GM12878 (cell line): ENCODE measurements around the gene C3. TPM values are rescaled to one million over a fixed set of nuclear protein-coding genes. Genes with fewer than 3 reads are reported as not detected.

Source experiments
- CBX3 ChIP-seq: fragments of 200-600 bp; sonication (generic); IDR thresholded peaks from 2 replicates; pipeline ENCODE4 v1.6.1; 2016; ENCODE audit warnings: low read depth, borderline replicate concordance
- ETV6 ChIP-seq, 2 experiments: fragments of 450-650 bp in 1 of 2; IDR thresholded peaks in 1 of 2; conservative IDR thresholded peaks in 1 of 2; 2 replicates each; pipeline ENCODE4 v1.6.1; 2014; ENCODE audit warnings: antibody characterized with exemption in 1 of 2, borderline replicate concordance in 1 of 2, low read depth in 1 of 2, mild to moderate bottlenecking in 1 of 2, moderate library complexity in 1 of 2
- FOXM1 ChIP-seq: IDR thresholded peaks from 2 replicates; pipeline ENCODE4 v1.6.1; 2012; ENCODE audit warnings: low read depth, mild to moderate bottlenecking, inconsistent platforms, low read length, moderate library complexity
- HCFC1 ChIP-seq: fragments of 150-350 bp; IDR thresholded peaks from 2 replicates; pipeline ENCODE4 v1.6.1; 2014; ENCODE audit warnings: low read length
- HDAC2 ChIP-seq: fragments of 200-600 bp; sonication (generic); IDR thresholded peaks from 2 replicates; pipeline ENCODE4 v1.6.1; 2017
- IKZF2 ChIP-seq, 2 experiments: fragments of 450-650 bp; IDR thresholded peaks; 2 replicates each; pipeline ENCODE4 v1.6.1; 2017; ENCODE audit warnings: mild to moderate bottlenecking in 2 of 2, moderate library complexity in 2 of 2
- MEF2B ChIP-seq: fragments of 450-650 bp; IDR thresholded peaks from 2 replicates; pipeline ENCODE4 v1.6.1; 2018; ENCODE audit warnings: mild to moderate bottlenecking, moderate library complexity; ENCODE audit not compliant: partially characterized antibody, poor library complexity, severe bottlenecking
- NFXL1 ChIP-seq: fragments of 450-650 bp; IDR thresholded peaks from 2 replicates; pipeline ENCODE4 v1.6.1; 2017; ENCODE audit warnings: antibody characterized with exemption, mild to moderate bottlenecking, borderline replicate concordance
- NFYB ChIP-seq: IDR thresholded peaks from 2 replicates; pipeline ENCODE4 v1.6.1; 2011; ENCODE audit warnings: low read depth, mild to moderate bottlenecking, low read length, improper control_type of control experiment, moderate library complexity; ENCODE audit not compliant: insufficient read depth
- NR2C2 ChIP-seq: IDR thresholded peaks from 2 replicates; pipeline ENCODE4 v1.6.1; 2011; ENCODE audit warnings: borderline replicate concordance, low read depth; ENCODE audit not compliant: control insufficient read depth, insufficient read length
- NRF1 ChIP-seq: conservative IDR thresholded peaks from 2 replicates; pipeline ENCODE4 v1.6.1; 2011; ENCODE audit warnings: mild to moderate bottlenecking, low read depth, low read length, improper control_type of control experiment
- RAD51 ChIP-seq: fragments of 450-650 bp; IDR thresholded peaks from 2 replicates; pipeline ENCODE4 v1.6.1; 2016; ENCODE audit warnings: moderate library complexity, mild to moderate bottlenecking, inconsistent platforms
- RUNX3 ChIP-seq: IDR thresholded peaks from 2 replicates; pipeline ENCODE4 v1.6.1; 2012; ENCODE audit warnings: low read length, inconsistent platforms
- SREBF2 ChIP-seq: IDR thresholded peaks from 2 replicates; pipeline ENCODE4 v1.6.1; 2012; ENCODE audit warnings: mild to moderate bottlenecking, low read length
- TBL1XR1 ChIP-seq: IDR thresholded peaks from 2 replicates; pipeline ENCODE4 v1.6.1; 2012; ENCODE audit warnings: low read depth, low read length, improper control_type of control experiment
- ZNF384 ChIP-seq: IDR thresholded peaks from 2 replicates; pipeline ENCODE4 v1.6.1; 2012; ENCODE audit warnings: low read depth, mild to moderate bottlenecking, low read length, improper control_type of control experiment, borderline replicate concordance
- ZZZ3 ChIP-seq: IDR thresholded peaks from 2 replicates; pipeline ENCODE4 v1.6.1; 2011; ENCODE audit warnings: low read depth; ENCODE audit not compliant: control insufficient read depth, insufficient read length
- polyA plus RNA-seq, 11 experiments: library from polyadenylated mRNA; depleted of rRNA in 4 of 11; unstranded in 6 of 11; stranded (reverse) in 5 of 11; fragments of >200 nt; fragmentation: Nextera tagmentation in 4 of 11; fragmentation: Illumina TruSeq in 1 of 11; extraction: Ambion mirVana in 4 of 11; extraction: Trizol in 1 of 11; gene quantifications; 1 replicate in 1 of 11; 2 replicates in 10 of 11; pipeline versions ENCODE4 v1.2.1 to v1.2.3, GENCODE V29; 2011 to 2016; ENCODE audit warnings: inconsistent platforms in 2 of 11, missing spikeins in 2 of 11, low read depth in 1 of 11
- total RNA-seq, 4 experiments: library from RNA; depleted of rRNA in 3 of 4; stranded (reverse); fragments of >200 nt in 3 of 4; fragmentation: Illumina TruSeq in 1 of 4; extraction: Trizol in 1 of 4; gene quantifications; 2 replicates each; pipeline versions ENCODE4 v1.2.1 to v1.2.3, GENCODE V29; 2013 to 2021
- TF ChIP-seq, protein P1 (sequence below): fragments of 450-650 bp; IDR thresholded peaks from 2 replicates; pipeline ENCODE4 v1.6.1; 2017; ENCODE audit warnings: mild to moderate bottlenecking, low read depth, inconsistent platforms; ENCODE audit not compliant: poor library complexity, severe bottlenecking
- TF ChIP-seq, protein P2 (sequence below): IDR thresholded peaks from 2 replicates; pipeline ENCODE4 v1.6.1; 2011; ENCODE audit warnings: borderline replicate concordance, low read depth, mild to moderate bottlenecking, moderate library complexity, low read length; ENCODE audit not compliant: insufficient read depth, poor library complexity, severe bottlenecking
- TF ChIP-seq, protein P3 (sequence below): fragments of 450-650 bp; IDR thresholded peaks from 2 replicates; pipeline ENCODE4 v1.6.1; 2018; ENCODE audit warnings: borderline replicate concordance, mild to moderate bottlenecking; ENCODE audit not compliant: partially characterized antibody
- TF ChIP-seq, protein P4 (sequence below): IDR thresholded peaks from 2 replicates; pipeline ENCODE4 v1.6.1; 2011; ENCODE audit warnings: borderline replicate concordance, low read depth, mild to moderate bottlenecking, moderate library complexity, mixed read lengths, low read length; ENCODE audit not compliant: insufficient read depth; ENCODE audit errors: extremely low read length
- TF ChIP-seq, protein P5 (sequence below): fragments of 450-650 bp; IDR thresholded peaks from 2 replicates; pipeline ENCODE4 v1.6.1; 2016; ENCODE audit warnings: mild to moderate bottlenecking

Gene C3
- total and polyA plus RNA-seq, 10 of the 15 experiments (the other 5 are each of a cell fraction or from before 2014, with no cell fraction given), result 0.20 to 6.7 (median 0.72) TPM

DNA sequence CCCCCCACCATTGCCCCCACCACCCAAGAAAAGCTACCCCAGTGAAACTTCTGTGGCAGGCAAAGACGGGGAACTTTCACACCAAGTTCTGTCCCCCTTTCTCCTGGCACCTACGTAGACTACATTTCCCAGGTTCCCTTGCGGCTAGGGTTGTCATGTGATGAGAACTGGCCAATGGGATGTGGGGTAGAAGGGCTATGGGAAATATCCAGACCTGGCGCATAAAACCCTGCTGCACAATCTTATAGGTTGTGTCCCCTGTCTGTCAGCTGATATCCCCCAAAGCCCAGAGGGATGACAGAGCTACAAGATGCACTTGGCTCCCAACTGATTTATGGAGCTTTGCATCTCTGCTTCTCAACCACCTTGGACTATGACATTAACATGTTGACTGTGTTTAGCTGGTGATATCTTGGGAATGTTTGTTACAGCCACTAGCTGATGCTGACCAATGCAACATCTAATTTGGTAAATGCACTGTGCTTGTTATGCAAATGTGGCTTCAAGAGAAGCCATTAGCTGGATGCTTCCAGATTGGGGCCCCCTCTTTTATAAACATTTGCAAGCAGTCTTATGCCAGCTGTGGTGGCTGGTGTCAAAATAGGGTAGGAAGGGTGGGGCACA, 40.7 kb upstream of the C3 start (continued):
- TF ChIP-seq, protein P1, sequence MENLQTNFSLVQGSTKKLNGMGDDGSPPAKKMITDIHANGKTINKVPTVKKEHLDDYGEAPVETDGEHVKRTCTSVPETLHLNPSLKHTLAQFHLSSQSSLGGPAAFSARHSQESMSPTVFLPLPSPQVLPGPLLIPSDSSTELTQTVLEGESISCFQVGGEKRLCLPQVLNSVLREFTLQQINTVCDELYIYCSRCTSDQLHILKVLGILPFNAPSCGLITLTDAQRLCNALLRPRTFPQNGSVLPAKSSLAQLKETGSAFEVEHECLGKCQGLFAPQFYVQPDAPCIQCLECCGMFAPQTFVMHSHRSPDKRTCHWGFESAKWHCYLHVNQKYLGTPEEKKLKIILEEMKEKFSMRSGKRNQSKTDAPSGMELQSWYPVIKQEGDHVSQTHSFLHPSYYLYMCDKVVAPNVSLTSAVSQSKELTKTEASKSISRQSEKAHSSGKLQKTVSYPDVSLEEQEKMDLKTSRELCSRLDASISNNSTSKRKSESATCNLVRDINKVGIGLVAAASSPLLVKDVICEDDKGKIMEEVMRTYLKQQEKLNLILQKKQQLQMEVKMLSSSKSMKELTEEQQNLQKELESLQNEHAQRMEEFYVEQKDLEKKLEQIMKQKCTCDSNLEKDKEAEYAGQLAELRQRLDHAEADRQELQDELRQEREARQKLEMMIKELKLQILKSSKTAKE, result no peak
- TF ChIP-seq SREBF2 (no peak), NRF1 (no peak), HDAC2 (no peak), RAD51 (peak; percentile 38; the same call in 1 of the 2 replicates), IKZF2 (IDR thresholded peaks at IDR 0.05) (no peak), CBX3 (no peak), ZNF384 (no peak), MEF2B (no peak), FOXM1 (no peak), ETV6 (conservative IDR thresholded peaks at IDR 0.05 in 1 of 2, IDR thresholded peaks at IDR 0.05 in 1 of 2; ENCODE audit: borderline replicate concordance in 1 of 2, low read depth in 1 of 2) (no peak), HCFC1 (peak; percentile 67), NFYB (peak; percentile 54; the same call in 1 of the 2 replicates), NR2C2 (no peak), NFXL1 (no peak), RUNX3 (no peak), ZZZ3 (no peak), TBL1XR1 (no peak)
- TF ChIP-seq, protein P2, sequence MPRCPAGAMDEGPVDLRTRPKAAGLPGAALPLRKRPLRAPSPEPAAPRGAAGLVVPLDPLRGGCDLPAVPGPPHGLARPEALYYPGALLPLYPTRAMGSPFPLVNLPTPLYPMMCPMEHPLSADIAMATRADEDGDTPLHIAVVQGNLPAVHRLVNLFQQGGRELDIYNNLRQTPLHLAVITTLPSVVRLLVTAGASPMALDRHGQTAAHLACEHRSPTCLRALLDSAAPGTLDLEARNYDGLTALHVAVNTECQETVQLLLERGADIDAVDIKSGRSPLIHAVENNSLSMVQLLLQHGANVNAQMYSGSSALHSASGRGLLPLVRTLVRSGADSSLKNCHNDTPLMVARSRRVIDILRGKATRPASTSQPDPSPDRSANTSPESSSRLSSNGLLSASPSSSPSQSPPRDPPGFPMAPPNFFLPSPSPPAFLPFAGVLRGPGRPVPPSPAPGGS, result no peak
- TF ChIP-seq, protein P3, sequence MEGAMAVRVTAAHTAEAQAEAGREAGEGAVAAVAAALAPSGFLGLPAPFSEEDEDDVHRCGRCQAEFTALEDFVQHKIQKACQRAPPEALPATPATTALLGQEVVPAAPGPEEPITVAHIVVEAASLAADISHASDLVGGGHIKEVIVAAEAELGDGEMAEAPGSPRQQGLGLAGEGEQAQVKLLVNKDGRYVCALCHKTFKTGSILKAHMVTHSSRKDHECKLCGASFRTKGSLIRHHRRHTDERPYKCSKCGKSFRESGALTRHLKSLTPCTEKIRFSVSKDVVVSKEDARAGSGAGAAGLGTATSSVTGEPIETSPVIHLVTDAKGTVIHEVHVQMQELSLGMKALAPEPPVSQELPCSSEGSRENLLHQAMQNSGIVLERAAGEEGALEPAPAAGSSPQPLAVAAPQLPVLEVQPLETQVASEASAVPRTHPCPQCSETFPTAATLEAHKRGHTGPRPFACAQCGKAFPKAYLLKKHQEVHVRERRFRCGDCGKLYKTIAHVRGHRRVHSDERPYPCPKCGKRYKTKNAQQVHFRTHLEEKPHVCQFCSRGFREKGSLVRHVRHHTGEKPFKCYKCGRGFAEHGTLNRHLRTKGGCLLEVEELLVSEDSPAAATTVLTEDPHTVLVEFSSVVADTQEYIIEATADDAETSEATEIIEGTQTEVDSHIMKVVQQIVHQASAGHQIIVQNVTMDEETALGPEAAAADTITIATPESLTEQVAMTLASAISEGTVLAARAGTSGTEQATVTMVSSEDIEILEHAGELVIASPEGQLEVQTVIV, result no peak
- TF ChIP-seq, protein P4, sequence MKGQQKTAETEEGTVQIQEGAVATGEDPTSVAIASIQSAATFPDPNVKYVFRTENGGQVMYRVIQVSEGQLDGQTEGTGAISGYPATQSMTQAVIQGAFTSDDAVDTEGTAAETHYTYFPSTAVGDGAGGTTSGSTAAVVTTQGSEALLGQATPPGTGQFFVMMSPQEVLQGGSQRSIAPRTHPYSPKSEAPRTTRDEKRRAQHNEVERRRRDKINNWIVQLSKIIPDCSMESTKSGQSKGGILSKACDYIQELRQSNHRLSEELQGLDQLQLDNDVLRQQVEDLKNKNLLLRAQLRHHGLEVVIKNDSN, result peak; percentile 72
- TF ChIP-seq, protein P5, sequence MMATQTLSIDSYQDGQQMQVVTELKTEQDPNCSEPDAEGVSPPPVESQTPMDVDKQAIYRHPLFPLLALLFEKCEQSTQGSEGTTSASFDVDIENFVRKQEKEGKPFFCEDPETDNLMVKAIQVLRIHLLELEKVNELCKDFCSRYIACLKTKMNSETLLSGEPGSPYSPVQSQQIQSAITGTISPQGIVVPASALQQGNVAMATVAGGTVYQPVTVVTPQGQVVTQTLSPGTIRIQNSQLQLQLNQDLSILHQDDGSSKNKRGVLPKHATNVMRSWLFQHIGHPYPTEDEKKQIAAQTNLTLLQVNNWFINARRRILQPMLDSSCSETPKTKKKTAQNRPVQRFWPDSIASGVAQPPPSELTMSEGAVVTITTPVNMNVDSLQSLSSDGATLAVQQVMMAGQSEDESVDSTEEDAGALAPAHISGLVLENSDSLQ, result peak; percentile 62
